GM19240 (cell line): ENCODE results near the gene LRFN4.

Experiments used
- DNase-seq: peaks from one replicate; pipeline ENCODE4 v3.0.0; 2011; ENCODE audit warnings: low spot score; ENCODE audit not compliant: insufficient read length

LRFN4 gene

GRCh38 chr11:66858186-66858938 is 1.5 kb downstream of the LRFN4 start:
- DNase-seq: no peak

DNA sequence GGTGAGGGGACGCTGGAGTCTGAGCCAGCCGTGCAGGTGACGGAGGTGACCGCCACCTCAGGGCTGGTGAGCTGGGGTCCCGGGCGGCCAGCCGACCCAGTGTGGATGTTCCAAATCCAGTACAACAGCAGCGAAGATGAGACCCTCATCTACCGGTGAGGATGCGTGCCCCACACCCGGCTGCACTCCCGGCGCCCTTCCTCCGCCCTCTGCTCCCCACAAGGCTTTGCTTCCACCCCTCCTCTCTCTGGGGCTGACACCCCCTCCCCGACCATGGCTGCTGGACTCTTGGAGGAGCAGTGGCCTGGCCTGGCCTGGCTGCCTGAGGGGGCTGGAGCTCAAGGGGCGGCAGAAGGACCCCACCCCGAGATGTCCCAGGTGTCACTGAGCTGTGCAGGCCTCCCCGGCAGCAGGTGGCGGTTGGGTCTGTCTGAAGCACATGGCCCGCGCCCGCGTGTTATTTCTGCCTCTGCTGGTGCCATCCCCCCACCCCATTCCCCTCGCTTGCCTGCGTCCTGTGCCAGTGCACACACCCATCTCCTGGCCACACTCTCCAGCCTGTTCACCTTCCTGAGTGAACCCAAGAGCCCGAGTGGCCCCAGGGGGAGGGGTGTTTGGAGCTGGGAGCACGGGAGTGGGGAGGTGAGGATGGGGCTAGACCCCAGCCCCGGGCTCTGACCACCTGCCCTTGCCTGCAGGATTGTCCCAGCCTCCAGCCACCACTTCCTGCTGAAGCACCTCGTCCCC is 2.2 kb downstream of the LRFN4 start:
- DNase-seq: no peak

GRCh38 chr11:66859686-66860448 is 3.0 kb downstream of the LRFN4 start:
- DNase-seq: no peak

DNA sequence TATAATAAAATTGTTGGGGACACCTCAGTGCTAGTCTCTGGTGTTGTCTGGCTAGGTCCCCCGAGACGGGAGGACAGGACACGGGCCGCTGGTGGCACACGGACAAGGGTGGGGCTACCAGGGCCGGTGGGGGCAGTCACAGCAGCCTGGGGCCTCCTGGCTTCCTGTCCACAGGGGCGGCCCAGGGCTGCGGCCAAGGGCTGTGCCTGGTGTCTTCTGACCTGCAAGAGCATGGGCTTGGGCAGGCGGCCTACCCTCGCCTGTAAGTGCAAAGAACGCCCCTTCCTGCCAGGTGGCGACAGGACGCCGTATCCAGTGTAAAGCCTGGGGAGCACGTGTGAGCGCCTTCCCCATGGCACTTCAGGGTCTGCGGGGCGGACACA is 3.6 kb downstream of the LRFN4 start:
- no peak for DNase-seq

GRCh38 chr11:66861038-66861773 is 4.3 kb downstream of the LRFN4 start:
- no peak for DNase-seq

GRCh38 chr11:66861774-66862558 is 5.1 kb downstream of the LRFN4 start:
- DNase-seq: no peak

GRCh38 chr11:66862559-66863037 is 5.7 kb downstream of the LRFN4 start:
- no peak for DNase-seq

DNA sequence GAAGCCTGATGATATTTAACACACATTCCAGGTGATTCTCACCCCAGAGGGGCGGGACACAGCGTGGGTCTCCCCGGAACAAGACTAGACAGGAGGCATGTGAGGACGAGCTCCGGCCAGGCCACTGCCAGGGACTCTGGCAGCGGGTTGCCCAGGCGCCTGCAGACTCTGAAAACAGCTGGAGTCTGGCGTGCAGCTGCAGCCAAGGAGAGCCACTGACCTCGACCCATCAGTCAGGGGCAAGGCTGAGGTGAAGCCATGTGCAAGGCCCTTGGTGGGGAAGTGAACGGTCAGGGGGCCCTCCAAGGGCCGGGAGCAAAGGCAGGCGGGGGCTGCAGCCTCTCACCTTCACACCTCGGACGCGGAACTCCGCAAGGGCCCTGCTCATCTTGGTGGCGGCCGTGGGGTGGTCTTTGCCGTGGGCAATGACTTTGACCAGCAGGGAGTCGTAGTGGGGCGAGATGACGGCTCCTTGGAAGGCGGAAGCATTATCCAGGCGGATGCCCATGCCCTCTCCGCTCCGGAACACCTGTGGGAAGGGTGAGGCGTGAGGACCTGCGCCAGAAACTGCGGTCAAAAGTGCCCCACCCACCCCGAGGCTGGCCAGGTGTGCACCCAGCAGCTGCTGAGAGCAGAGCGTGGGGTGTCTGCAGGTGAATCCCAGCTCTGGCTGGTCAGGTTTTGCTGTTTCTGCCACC is 6.7 kb downstream of the LRFN4 start:
- no peak for DNase-seq

DNA sequence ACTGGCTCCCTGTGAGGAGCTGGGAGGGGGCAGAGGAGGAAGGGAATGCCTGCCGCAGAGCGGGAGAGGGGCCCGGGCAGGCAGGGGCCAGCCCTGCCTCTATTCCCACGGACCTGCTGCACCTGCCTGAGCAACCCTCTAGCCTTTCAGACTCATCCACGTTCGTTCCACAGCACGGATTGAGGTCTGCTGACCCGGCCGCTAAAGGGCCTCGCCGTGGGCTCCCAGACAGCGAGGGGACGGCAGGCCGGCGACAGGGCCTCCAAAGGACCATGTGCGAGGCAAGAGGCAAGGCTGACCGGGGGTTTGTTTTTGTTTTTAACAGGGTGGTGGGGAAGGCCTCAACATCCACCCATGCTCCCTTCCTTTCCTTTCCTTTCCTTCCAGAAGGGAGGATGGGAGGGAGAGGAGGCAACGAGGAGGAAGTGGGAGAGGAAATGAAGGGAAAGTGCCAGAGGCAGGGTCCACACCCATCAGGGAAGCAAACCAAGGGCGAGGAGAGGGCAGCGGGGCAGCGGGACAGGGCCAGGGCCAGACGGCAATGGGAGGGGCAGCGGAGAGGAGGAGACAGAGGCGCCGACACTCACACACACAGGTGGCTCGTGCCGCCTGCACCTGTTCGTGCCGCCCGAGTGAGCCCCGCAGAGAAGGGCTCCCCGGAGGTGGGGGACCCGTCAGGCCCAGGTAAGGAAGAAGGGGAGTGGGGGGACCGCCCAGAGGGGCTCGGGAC is 7.5 kb downstream of the LRFN4 start:
- DNase-seq: no peak

GRCh38 chr11:66864924-66865697 is 8.2 kb downstream of the LRFN4 start:
- DNase-seq: no peak

DNA sequence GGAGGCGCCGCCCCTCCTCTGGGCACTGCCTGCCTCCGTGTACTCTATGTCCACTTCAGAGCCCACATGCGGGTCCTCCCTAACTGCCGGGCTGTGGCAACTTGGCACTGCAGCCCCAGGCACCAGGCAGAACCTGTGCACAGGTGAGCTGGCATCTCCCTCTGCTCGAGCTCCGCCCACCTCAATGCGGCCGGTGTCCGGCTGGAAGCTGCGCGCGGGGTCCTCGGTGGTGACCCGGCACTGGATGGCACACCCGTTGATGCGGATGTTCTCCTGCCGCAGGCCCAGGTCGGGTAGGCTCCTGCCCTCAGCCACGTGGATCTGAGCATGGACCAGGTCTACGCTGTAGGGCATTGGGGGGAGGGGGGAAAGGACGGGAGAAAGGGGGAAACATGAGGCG is 9.1 kb downstream of the LRFN4 start:
- no peak for DNase-seq

GRCh38 chr11:66866511-66866986 is 9.7 kb downstream of the LRFN4 start:
- no peak for DNase-seq

- DNase-seq: no peak
These were observed 10.7 kb downstream of the LRFN4 start for GRCh38 chr11:66867425-66868040.

- DNase-seq: no peak
These were observed 11.3 kb downstream of the LRFN4 start for GRCh38 chr11:66868082-66868725.

- DNase-seq: peak; percentile 97
These were observed 12.1 kb downstream of the LRFN4 start for GRCh38 chr11:66868726-66869566.

DNA sequence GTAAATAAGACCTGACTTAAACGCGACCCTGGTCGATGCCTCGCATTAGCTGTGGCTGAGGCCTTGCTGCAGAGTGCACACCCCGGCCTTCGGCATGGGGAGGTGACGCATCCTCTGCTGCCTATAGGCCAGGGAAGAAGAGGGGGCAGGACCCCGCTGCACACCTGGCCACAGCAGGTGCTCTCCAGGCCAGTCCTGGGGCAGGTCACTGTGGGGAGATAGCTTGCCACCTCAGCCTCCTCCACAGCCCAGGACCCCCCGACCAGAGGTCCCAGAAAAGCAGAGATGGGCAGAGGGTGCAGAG is 12.7 kb downstream of the LRFN4 start:
- no peak for DNase-seq

- no peak for DNase-seq
These were observed 13.3 kb downstream of the LRFN4 start for GRCh38 chr11:66870131-66870530.
